Measurements from ENCODE around the gene MTCL1.
A peak's percentile ranks its signal among the peaks of the same experiment; 100 is the strongest.

The MTCL1 gene

DNA sequence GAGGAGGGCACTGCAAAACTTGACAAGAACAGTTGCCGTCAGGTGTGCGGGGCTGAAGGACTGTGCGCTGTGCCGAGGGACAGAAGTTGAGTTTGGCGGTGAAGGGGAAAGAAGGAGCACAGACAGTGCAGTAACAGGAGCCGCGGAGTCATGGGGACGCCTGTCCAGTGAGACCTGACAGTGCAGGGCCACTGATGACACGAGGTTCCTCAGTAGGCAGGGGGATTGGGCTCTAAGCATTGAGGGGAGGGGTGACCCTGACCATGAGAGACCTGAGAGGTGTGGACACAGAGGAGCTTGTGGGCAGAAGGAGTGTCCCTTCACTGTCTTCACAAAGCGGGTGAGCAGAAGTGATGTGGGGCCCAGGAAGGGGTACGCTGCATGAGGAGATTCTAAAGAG is 104.8 kb downstream of the MTCL1 start:
- no peak for DNase-seq (ENCODE audit: low read depth)

DNA sequence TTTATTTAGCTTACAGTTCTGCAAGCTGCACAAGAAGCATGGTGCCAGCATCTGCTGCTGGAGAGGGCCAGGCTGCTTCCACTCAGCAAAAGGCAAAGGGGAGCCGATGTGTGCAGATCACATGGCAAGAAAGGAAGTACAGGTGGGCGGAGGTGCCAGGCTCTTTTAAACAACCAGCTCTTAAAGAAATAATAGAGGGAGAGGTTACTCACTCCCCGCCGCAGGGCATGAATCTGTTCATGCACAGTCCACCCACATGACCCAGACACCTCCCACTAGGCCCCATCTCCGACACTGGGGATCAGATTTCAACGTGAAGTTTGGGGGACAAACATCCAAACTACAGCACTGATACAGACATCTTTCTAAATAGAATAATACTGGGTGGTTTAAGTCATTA is 105.8 kb downstream of the MTCL1 start:
- no peak for DNase-seq (ENCODE audit: low read depth)

DNA sequence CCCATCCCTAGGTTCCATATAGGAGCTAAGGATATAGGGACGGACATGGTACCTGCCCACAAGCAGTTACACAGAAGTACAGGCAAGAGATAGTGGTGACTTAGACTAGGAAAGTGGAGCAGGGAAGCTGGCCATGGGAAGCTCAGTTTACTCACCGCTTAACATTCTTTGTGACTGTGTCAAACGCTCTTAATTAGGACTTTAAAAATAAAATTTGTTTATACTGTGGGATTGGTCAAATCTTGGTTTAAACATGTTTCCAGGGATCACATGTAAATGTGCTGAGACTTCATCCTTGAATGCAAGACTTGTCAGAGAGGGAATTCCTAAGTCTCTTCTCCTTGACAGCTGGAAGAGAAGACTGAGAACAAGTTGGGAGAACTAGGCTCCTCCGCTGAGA is 107.3 kb downstream of the MTCL1 start:
- no peak for DNase-seq (ENCODE audit: low read depth)

DNA sequence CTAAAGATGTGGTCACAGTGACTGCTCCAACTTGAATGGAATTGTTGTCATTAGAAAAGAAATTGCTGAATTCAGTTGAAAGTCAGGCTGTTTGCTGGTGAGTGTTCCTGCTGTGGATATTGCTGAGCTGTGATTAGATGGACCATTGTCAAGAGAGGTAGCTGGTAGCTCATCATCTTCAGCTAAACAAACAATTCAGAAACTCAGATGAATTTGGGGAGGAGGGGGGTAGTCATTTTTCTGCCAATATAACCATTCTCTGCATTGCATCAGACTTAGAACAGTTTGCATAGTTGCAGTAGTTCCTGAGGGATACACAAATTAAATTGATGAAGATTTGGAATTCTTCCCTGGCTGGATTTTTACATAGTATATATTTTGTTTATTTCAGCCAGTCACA is 108.3 kb downstream of the MTCL1 start:
- DNase-seq (ENCODE audit: low read depth), result no peak

DNA sequence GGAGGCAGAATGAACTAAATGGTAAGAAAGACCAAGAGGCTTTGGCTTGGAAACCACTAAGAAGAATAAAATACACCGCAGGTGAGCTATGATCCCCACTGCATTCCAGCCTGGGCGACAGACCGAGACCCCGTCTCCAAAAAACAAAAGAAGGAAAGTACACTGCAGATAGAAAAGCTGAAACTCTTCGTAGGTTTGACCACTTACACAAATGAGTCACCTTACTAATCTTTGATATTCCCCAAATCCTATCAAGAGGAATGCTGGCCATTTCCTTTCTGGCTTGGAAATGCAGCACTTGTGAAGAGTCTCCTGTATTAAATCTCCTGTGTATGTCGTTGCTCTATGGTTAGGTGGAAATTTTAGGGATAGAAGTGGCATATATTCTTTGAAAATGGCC is 108.8 kb downstream of the MTCL1 start:
- peak; percentile 54 for DNase-seq (ENCODE audit: low read depth)

GRCh38 chr18:8816220-8816619 is 110.9 kb downstream of the MTCL1 start:
- no peak for DNase-seq (ENCODE audit: low read depth)

DNA sequence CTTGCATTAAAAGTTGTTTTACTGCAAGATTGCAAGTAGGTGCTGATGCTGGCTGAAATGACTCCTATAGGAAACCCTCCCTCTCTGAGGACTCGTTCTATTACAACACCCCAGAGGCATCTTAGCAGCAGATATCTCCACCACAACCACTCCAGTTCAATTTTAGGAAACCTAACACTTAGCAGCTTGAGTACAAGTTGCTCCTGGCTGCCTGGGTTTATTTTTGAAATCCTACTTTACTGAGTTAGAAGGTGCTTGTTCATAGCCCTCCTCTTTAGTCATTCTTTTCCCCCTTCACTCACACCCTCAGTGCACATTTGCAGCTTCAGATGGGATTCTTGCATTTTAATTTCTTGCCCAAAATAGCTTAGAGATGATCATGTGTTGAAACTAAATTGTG is 111.5 kb downstream of the MTCL1 start:
- no peak for DNase-seq (ENCODE audit: low read depth)

- no peak for DNase-seq (ENCODE audit: low read depth)
Measured at GRCh38 chr18:8818982-8819381, 113.6 kb downstream of the MTCL1 start.

GRCh38 chr18:8820396-8821082 is 115.2 kb downstream of the MTCL1 start:
- DNase-seq (ENCODE audit: low read depth), result no peak

DNA sequence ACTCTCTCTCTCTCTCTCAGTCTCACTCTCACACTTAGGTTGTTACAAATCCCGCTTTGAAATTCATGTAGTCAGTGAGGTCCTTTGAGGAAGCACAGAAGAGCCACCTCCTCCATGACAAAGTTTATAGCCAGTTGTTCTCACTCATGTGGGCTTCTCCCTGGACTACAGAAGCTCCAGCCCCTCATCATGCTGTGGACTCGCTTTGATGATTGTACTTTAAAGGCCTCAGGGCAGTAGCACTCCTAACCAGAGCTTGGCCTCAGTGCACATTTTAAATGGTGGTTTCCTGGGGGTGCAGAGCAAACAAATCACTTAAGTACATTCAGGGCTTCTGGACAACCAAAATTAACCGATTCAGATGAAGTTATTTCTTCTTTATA is 115.7 kb downstream of the MTCL1 start:
- DNase-seq (ENCODE audit: low read depth), result no peak

- no peak for DNase-seq (ENCODE audit: low read depth)
Measured at GRCh38 chr18:8821531-8821930, 116.2 kb downstream of the MTCL1 start.

- DNase-seq (ENCODE audit: low read depth), result no peak
Measured at GRCh38 chr18:8822643-8823042, 117.3 kb downstream of the MTCL1 start.

GRCh38 chr18:8823530-8823929 is 118.2 kb downstream of the MTCL1 start:
- no peak for DNase-seq (ENCODE audit: low read depth)

GRCh38 chr18:8824846-8825245 is 119.5 kb downstream of the MTCL1 start:
- no peak for DNase-seq (ENCODE audit: low read depth)

DNA sequence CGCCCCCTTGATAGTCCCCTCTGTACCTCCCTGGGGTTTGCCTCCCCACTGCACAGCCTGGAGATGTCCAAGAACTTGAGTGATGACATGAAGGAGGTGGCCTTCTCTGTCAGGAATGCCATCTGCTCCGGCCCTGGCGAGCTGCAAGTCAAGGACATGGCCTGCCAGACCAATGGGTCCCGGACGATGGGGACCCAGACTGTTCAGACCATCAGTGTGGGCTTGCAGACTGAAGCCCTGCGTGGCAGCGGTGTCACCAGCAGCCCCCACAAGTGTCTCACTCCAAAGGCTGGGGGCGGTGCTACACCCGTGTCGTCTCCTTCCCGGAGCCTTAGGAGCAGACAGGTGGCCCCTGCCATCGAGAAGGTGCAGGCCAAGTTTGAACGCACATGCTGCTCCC is 119.9 kb downstream of the MTCL1 start:
- no peak for DNase-seq (ENCODE audit: low read depth)

DNA sequence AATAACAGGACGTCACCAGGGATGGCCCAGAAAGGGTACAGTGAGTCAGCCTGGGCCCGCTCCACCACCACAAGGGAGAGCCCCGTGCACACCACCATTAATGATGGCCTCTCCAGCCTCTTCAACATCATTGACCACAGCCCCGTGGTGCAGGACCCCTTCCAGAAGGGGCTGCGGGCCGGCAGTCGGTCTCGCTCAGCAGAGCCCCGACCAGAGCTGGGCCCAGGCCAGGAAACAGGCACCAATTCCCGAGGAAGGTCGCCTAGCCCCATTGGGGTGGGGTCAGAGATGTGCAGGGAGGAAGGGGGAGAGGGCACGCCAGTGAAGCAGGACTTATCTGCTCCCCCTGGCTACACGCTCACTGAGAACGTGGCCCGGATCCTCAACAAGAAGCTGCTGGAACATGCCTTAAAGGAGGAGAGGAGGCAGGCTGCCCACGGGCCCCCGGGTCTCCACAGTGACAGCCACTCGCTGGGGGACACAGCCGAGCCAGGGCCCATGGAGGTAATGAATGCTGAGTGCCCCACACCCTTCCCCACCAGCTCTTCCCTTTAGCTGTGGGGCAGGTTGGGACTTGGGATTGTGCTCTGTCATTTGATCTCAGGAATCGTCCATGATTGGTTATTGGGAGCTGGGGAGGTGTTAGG is 120.5 kb downstream of the MTCL1 start:
- no peak for DNase-seq (ENCODE audit: low read depth)

DNA sequence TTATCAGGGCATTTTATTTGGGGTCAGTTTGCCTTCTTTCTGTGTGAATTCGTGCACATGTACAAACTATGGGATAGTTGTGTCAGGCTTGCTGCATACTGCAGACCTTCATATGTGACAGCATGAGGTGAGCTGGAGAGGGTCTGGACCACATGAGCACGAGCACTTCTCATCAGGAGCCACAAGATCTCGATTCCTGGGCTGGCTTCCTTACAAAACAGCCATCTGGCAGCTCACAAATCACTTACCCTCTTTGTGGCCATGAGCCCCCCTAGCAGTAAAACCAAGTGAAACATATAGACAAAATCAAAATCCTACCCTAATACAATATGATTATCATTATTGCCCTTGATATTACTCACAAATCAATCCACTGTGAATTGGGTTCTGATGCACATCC is 121.2 kb downstream of the MTCL1 start:
- DNase-seq (ENCODE audit: low read depth), result no peak

GRCh38 chr18:8826971-8827370 is 121.6 kb downstream of the MTCL1 start:
- DNase-seq (ENCODE audit: low read depth), result no peak

DNA sequence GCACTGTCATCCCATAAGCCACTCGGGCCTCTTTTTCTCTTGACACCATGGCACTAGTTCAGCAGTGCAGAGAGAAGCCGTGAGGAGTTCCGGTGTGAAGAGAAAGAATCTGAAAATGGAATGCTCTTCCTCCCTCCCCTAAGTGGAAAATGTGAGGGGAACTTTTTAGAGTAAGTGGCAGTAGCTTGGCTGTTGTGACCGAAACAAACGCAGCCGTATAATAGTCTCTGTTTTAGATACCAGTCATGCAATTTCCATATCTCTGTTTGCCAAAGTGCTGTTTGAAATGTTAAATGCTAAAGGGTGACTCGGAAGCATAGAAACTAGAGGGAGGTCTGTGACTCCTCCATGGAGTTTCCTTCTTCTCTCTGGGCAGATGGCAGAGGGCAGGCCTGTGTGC is 122.9 kb downstream of the MTCL1 start:
- no peak for DNase-seq (ENCODE audit: low read depth)

- DNase-seq (ENCODE audit: low read depth), result no peak
Measured at GRCh38 chr18:8828798-8829197, 123.4 kb downstream of the MTCL1 start.

- no peak for DNase-seq (ENCODE audit: low read depth)
Measured at GRCh38 chr18:8830067-8831060, 125.0 kb downstream of the MTCL1 start.

- DNase-seq (ENCODE audit: low read depth), result no peak
Measured at GRCh38 chr18:8831112-8831511, 125.8 kb downstream of the MTCL1 start.

DNA sequence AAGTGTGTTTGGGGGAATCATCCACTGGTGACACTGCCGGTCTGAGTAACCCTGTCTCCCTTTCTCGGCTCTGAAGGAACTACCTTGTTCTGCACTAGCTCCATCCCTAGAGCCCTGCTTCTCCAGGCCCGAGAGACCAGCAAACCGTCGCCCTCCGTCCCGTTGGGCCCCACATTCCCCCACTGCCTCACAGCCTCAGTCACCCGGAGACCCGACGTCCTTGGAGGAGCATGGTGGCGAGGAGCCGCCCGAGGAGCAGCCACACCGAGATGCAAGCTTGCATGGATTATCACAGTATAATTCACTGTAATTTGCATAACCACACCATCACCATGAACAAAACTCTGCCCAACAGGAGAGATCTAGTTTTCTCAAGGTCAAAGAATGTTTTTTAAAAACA is 126.2 kb downstream of the MTCL1 start:
- no peak for DNase-seq (ENCODE audit: low read depth)

Measured in HS-27A (cell line).